GM03348 (cell line): ENCODE results near the gene BCDIN3D.
A peak's percentile ranks its signal among the peaks of the same experiment; 100 is the strongest.
"Not testable (repeated sequence)": the region's sequence is repeated elsewhere in the genome, so short reads cannot be mapped to it uniquely, and the experiment has no call there.

Experiments
- DNase-seq: peaks from one replicate; pipeline ENCODE4 v3.0.0; 2012; ENCODE audit warnings: low spot score

The BCDIN3D gene

DNA sequence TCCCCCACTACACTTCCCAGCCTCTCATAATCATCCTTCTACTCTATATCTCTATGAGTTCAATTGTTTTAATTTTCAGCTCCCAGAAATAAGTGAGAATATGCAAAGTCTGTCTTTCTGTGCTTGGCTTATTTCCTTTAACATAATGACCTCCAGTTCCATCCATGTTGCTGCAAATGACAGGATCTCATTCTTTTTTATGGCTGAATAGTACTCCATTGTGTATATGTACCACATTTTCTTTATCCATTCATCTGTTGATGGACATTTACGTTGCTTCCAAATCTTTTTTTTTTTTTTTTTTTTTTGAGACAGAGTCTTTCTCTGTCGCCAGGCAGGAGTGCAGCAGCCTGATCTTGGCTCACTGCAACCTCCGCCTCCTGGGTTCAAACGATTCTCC, 13.0 kb upstream of the BCDIN3D start:
- DNase-seq = not testable (repeated sequence)

DNA sequence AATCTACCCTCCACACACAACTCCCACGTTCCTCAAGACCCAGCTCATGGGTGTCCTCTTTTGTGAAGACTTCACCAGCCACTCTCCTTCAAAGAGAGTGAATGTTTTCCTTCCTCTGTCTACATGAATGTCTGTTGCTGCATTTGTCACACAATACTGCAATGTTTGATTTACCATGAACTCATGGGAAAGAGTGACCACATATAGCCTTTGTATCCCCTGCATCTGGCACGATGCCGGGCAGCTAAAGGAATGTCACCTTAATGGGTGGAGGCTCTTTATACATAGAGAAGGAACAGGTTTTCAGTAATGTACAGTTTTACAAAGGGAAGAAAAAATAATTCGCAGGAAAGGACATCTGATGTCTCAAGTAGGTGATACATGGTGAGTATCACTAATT, 12.1 kb upstream of the BCDIN3D start:
- DNase-seq = no peak

DNA sequence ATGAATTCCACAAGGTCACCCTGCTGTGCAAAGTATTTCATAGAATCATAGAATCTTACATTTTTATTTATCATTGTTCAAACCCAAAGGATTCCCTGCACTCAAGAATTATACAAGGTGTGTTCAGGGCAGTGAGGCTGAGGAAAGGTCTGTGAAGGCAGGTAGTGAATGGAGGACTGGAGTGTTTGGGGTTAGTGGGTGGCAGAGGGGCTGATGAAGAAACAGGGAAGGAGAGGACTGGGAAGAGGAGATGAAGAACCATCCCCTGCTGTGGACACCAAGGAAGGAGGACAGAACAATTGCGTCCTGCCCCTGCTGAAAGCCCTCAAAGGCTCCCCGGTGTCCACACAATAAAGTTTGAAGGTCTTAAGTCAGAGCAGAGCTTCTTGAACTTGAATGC, 10.8 kb upstream of the BCDIN3D start:
- DNase-seq = no peak

DNA sequence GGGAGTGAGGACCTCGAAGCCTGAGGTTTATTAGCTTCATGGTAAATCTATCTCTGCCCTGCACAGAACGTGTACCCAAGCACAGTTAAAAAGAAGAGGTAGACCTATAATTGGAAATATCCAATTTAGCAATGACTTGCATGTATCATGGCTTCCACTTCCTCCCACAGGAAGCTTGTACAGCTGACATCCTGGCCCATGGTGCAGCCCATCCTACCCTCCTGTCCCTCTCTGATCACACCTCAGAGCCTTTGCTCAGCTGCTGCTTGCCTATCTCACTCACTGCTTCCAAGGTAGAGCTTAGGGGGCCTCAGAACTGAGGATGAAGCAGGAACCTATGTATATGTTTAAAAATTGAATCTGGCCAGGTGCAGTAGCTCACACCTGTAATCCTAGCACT, 4.3 kb upstream of the BCDIN3D start:
- no peak for DNase-seq

DNA sequence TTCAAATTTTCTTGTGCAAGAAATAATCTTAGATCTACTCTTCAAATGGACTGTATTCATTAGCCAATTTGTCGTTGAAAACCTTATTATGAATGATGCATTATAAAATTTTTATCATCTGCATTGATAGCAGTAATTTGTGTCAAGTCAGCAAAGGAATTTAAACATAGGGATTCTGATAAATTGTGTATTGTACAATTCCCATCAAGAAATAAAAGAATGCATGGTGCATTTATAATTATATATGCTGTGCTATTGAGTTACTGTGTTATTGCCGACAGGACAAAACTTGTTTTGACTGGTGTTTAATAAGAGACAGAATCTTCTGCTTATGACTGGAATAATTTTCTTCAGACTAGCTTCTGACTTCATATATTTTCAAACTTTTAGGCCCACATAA, 3.1 kb upstream of the BCDIN3D start:
- no peak for DNase-seq

DNA sequence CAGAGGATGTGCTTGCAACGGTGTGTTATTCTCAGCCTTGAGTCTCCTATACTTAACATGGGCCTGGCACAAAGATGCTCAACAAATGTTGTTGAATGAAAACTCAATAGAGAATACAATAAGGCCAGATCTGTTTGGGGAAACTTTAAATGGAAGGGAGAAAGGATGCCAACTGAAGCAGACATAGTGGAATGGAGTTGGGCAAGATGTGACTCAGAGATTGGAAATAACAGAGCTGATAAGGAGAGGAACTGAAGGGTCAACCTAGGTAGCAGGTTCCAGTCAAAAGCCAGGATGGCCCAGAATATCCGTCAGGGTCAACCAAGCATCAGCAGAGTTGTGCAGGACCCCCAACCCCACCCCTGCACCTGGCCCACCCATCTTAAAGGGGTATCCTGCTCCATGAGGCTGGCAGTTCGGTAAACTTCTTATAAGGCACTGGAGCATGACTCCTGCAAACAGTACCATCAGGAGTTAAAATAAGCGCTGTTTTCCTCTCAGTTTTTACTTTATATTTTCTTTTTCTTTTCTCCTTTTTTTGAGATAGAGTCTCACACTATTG, 1.1 kb upstream of the BCDIN3D start:
- no peak for DNase-seq

DNA sequence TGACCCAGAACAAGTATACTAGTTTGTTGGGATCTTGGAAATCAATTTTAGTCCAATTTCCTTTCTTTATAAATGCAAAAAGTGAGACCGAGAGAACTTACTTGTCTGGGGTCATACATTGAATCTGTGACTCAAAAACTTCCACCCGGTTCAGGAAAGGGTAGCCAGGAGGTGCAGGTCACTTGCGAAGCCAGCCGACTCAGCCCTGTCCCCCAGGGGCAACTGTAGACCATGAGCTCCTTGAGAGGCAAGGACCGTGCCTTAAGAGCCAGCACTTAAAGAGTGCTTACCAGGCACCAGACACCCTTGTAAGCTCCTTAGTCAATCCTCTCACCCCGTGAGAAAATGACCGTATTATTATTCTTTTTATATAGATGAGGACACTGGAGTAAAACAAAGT, 505 bp upstream of the BCDIN3D start:
- no peak for DNase-seq

DNA sequence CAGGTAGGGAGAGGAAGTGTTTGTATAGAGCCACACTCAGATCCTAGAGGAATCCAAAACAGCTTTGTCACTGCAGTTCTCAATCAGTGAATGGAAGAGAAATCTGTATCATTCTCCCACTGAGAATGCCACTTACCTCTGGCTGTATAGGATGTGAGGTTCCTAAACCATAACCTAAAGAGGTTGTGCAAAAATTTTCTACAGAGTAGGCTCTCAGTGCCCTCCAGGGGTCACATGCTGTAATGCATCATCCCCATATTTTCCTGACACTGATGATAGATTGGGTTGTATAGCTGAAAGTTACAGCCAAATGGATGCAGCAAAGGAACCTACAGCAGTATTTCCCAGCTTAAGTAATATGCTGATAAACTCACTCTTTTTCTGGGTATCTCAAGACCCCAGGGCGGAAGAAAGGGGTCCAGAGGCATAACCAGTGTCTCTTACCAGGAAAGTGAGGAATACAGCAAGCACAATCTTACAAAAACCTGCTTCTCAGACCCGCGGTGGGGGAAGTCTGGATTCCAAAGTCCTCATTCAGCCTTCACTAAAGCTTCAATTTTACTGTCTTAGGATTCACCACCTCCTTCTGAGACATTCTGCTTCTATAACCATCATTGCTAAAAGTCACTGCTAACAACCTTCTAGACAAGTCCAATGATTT, 3.8 kb downstream of the BCDIN3D start:
- DNase-seq = peak; percentile 47

DNA sequence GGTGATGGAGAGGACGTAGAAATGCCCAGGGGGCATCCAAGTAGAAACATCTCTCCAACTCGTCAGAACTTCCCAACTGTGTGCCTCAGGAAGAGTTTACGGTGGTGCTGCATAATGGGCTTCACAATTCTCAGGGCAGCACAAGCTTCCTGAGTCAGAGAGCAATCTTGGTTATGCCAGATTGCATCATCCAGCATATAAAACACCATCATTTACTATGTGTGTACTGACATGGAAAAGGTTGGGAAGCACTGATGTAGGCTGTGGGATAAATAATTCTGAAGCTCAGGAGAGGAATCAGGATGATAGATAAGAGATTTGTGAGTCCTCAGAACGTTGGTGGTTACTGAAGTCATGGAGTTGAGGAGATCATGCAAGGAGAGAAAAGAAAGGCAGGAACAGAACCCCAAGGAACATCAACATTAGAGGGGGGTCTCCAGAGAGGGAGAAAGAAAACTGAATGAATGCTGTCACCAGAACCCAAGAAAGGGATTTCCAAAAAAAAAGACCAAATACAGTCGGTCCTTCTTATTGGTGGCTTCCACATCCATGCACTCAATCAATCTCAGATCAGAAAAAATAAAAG, 10.0 kb downstream of the BCDIN3D start:
- DNase-seq = peak; percentile 61

DNA sequence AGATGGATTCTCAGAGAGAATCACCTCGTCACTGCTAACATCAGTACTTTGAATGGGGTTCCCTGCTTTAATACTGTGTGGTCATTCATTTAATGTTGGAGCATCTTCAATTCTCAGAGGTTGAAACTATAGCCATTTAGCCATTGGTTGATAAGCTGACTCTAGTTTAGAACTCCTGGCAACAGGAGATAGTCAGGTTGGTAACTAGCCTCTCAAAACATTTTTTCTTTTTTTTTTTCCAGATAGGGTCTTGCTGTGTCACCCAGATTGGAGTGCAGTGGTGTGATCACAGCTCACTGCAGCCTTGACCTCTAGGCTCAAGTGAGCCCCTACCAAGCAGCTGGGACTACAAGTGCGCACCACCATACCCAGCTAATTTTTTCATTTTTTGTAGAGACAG, 11.2 kb downstream of the BCDIN3D start:
- no peak for DNase-seq

DNA sequence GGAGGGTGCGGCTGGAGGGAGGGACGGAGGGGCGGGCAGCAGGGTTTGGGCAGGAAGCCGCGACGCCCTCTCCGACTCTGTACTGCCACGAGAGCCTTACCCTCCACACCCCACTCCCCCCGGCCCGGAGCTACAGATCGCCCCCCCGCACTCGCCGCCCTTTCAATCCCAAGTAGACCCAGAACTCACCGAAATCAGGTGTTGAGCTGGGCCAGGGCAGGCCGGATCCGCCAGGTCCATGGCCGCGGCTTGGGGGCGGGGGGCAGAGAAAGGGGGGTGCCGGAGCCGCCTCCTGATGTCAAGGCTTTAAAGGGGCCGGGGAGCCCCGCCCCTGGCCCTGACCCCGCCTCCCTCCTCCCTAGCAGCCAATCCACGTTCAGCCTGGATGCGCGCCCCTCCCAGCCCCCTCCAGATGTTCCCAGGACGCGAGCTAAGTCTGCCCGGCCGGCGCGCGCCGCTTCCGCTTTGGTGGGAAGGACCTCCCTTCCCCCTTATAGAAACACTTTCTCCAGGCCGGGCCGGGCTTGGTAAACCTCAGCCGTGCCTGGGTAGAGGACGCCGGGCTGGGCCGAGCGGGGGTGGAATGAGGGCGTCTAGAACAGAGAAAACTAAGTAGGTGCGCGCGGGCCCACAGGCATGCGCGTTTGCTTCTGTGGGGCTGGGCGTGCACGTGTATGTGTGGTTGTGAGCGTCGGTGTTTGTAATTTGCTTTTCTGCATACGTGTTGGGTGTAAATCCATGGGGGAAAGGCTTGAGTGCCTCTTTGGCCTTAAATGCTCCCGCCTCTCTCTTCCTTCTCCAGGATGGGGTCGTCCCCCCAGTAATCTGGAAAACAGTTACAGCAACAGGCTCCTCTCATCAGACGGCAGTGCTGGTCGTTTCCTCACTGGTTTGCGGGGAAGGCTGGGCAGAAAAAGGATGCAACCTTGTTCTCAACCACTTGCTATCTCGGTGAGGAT, 14.5 kb downstream of the BCDIN3D start, which contains the start of gene NCKAP5L:
TSS of gene NCKAP5L (minus strand) at position 281 of the 959 bp plus-strand sequence. CDS start 24,369 bp downstream, outside the sequence.
- peak; percentile 99 for DNase-seq

DNA sequence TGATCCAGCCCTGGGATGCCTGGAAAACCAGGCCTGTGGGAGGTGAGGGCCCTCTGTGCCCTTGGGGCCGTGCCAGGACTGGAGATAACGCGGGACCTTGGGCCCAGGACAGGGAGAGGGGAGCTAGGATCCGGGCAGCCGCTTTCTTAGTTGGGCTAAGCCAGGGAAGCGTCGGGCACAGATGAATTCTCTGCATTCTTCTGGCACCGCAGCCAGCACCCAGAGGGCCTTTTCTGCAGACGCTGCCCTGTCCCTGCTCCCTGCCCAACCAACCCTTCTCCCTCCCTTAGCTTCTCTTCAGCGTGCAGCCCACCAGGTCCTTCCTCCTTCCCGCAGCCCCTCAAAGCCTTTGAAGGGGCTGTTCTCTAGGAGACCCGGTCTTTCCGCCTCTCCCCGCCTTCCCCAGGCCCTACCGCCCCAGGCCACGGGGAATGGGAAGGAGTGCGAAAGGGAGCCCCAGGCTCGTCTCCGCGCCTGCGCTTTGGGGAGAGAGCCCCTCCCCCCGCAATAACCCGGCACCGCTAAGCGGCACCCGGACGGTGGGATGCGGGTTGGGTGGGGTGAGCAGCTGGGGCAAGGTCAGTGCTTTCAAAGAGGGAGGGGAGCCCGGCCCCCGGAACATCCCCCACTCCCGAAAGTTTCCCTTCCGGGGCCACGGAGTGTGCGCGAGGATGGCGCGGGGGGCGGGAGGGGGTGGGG, 15.4 kb downstream of the BCDIN3D start:
- peak; percentile 89 for DNase-seq

DNA sequence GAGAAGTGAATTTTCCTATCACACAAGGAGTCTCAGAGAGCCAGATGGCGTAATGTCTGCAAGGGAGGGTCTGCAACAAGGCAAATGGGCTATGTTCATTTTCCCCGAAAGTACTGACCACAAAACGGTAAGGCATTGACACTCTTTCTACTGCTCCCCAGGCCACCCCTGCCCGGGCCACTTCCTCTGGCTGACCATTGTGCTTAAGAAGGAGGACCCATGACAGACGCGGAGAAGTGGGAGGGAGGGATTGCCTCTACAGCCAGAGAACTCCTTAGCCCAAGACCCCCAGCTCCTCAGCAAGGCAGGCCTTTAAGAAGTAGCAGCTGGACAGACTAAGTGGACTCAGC, 15.9 kb downstream of the BCDIN3D start:
- no peak for DNase-seq

DNA sequence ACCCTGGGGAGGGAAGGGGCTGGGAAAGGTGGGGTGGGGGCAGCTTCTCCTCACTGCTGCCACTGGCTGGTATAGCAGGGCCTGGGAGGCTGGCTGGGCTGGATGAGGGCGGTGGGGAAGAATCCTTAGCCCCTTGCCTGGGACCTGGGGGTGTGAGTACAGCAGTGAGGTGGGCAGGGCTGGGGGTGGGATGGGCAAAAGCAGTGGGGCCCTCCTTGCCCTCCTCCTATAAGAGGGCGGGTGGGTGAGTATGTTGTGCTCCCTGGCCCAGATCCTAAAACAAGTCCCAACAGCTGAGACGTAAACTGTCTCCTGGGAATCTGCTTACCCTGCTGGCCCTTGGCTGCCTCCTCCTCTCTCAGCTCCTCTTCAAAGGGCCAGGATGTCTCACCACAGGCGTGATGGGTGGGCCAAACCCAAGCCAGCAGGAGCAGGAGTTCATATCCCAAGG, 16.9 kb downstream of the BCDIN3D start:
- peak; percentile 57 for DNase-seq

DNA sequence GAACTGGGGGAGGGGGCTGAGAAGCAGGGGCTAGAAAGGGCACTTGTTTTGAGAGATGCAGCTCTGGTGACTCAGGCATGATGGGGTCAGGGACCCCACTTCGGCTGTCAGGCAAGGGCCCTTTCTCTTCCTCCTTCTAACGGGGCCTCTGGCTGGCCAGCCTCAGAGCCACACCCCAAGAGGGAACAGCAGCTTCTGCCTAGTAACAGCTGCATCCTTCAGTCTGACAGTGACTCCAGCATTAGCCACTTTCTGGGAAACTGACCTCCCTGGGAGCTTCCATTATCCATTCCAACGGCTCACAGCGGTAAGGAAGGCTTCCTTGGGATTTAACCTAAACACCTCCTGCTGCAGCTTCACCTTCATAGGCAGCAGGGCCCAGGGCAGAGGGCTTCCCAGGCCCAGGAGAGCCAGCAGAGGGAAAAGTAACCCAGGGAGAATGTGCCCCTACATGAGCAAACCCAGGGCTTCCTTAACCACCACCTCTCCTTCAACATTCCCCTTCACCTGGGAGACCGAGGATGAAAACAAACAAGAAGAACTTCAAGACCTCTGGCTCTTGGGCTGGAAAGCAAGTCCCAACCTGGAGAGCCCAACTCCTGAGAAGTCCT, 17.4 kb downstream of the BCDIN3D start:
- DNase-seq = peak; percentile 81

DNA sequence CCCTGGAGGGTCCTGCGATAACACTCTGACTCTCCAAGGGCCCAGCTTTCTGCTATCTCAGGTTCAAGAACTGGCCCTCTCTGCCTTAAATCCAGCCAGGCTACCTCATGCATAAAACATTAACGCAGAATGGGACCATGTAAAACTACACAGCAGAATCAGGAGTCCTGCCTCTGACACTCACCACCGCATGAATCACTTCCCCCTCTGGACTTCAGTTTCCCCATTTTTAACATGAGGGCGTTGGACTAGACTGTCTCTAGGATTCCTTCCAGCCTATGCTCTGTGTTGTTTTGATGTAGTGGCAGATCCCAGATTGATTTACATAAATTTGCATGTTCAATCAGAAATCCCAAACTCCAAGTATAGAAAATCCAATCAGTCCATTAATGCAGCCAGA, 18.0 kb downstream of the BCDIN3D start:
- peak; percentile 79 for DNase-seq

DNA sequence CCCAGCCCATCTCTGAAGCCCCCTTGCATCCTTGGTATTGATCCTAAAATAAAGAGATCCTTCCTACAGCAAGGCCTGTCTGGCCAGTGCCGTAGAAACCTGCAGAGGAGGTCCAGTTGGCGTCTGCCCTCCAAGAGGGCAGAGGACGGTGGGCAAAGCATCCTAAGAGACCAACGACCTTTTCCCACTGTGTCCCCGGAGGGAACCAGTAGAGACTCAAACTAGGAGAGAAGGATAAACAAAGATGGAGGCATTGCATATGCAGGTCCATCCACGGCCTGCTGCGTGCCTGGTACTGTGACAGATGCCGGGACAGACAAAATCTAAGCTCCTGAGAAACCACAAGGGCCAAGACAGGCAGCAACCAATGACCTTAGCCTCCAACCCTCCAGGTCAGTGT, 18.5 kb downstream of the BCDIN3D start:
- no peak for DNase-seq

DNA sequence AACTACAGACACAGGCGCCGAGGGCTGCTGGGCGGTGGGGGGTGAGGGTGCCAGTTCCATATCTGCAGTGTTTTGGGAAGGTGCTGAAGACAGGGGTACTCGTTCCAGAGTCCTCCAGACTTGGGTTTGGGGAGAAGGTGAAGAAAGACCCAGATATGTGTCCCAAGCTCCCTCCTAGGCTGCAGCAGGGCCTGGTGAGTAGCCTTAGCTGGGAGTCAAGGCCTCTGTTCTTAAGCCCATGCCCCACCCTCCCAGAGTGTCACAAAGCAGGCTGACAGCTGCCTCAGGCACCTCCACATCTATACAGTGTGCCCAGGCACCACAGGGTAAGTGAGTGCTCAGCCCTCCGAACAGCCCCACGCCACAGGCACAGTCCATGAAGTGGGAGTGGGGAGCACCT, 19.0 kb downstream of the BCDIN3D start:
- no peak for DNase-seq

DNA sequence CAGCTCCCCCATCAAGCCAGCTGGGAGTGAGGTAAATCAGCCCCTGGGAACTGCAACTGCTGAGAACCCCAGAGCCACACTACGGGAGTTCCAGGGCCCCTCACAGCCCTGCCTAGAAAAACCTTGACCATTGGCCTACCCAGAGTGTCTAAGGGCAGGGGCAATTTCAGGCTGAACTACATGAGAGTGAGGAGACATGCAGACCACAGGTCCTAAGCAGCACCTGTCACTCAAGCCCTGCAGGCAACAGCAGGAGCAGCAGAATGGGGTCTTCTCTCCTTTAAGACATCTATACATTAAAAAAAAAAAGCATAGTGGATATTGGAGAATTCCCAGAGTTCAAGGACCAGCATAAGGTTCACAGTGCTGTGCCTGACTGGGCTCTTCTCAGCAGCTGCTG, 19.6 kb downstream of the BCDIN3D start:
- DNase-seq = no peak

DNA sequence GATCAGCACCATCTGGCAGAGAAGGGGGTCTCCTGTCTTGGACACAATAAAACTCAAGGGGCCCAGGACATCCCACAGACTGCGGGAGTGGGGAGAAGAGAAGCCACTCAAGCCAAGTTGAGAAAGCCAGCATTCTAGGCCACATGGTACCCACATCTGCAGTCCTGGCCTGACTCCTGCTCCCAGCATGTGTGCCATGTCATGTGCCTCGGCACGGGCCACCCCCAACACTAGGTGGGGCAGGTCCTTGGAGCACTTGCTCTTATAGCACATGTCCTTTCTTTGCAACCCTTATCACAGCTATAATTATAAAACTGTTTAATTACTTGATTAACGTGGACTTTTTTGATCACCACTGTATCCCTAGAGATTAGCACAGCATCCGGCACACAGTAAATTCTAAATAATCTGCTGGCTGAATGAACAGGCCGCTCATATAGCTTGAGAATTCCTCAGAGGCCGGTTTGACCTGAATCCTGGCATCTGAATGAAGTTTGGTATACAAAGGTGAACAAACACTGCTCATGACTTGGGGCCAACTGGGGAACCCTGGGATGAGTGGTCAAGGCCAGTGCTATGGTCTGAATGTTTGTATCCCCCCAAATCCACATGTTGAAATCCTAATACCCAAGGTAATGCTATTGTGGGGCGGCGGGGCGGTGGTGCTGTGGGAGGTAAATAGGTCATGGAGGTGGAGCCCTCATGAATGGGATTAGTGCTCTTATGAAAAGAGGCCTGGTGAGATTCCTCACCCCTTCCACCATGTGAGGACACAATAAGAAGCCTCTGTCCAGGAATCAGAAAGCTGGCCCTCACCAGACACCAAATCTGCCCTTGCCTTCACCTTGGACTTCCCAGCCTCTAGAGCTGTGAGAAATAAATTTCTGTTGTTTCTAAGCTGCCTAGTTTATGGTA, 21.3 kb downstream of the BCDIN3D start:
- no peak for DNase-seq
